B cell (primary cell): Measurements from ENCODE around the gene GUCD1. TPM values are rescaled to one million over a fixed set of nuclear protein-coding genes. Genes with fewer than 3 reads are reported as not detected.

Experiments
- ATAC-seq: fragments of 200-7000 bp; cut with Tn5 transposase; one replicate; pipeline ENCODE4 v1.10.0; 2021; ENCODE audit warnings: low read depth, mild to moderate bottlenecking, moderate number of reproducible peaks, moderate library complexity
- CTCF ChIA-PET: fragments of 350-600 bp; sonication (Branson Sonifier 250); formaldehyde crosslinking; loops from one replicate; lab custom pipeline; 2021; ENCODE audit warnings: antibody characterized with exemption, inconsistent platforms; lab: Charles Lee
- POLR2A ChIA-PET: fragments of 350-600 bp; sonication (Branson Sonifier 250); formaldehyde crosslinking; loops from one replicate; lab custom pipeline; 2021; ENCODE audit warnings: antibody characterized with exemption; lab: Charles Lee
- DNase-seq: peaks from one replicate; pipeline ENCODE4 v3.0.0; 2013
- H2AFZ ChIP-seq: 2 replicates; pipeline ENCODE4 v1.6.1; 2012; ENCODE audit warnings: mild to moderate bottlenecking, low read depth, low read length; ENCODE audit not compliant: insufficient read depth, poor library complexity, severe bottlenecking
- H3K27ac ChIP-seq, 2 donors: 1 replicate in 1 of 2; 2 replicates in 1 of 2; pipeline ENCODE4 v1.5.1; 2012 to 2013; ENCODE audit warnings: low read length in 2 of 2, mild to moderate bottlenecking in 2 of 2, moderate library complexity in 1 of 2
- H3K27me3 ChIP-seq, 4 experiments: fragments of 200-600 bp in 1 of 4; sonication (generic) in 1 of 4; replicated peaks in 1 of 4; 1 replicate in 2 of 4; 2 replicates in 2 of 4; pipeline versions ENCODE4 v1.6.1 to v1.7.0; 2013 to 2016; ENCODE audit warnings: low read length in 3 of 4, mild to moderate bottlenecking in 2 of 4, mixed read lengths in 1 of 4, moderate library complexity in 1 of 4; ENCODE audit not compliant: insufficient read depth in 4 of 4, control insufficient read depth in 3 of 4; ENCODE audit errors: control extremely low read depth in 1 of 4
- H3K36me3 ChIP-seq, 2 experiments: replicated peaks in 1 of 2; 1 replicate in 1 of 2; 2 replicates in 1 of 2; pipeline versions ENCODE4 v1.6.1 to v1.7.1; 2013; ENCODE audit warnings: low read length in 1 of 2; ENCODE audit not compliant: insufficient read depth in 2 of 2, control insufficient read depth in 1 of 2; ENCODE audit errors: control extremely low read depth in 1 of 2, extremely low read depth in 1 of 2
- H3K4me1 ChIP-seq, 2 donors: fragments of 200-600 bp in 1 of 2; sonication (generic) in 1 of 2; 1 replicate in 1 of 2; 2 replicates in 1 of 2; pipeline versions ENCODE4 v1.5.1 to v1.6.1; 2013 to 2017; ENCODE audit warnings: low read length in 2 of 2; ENCODE audit not compliant: control insufficient read depth in 2 of 2, insufficient read depth in 2 of 2
- H3K4me2 ChIP-seq: replicated peaks from 2 replicates; pipeline ENCODE3; 2012; ENCODE audit warnings: mild to moderate bottlenecking, low read depth, low read length; ENCODE audit not compliant: poor library complexity, severe bottlenecking
- H3K4me3 ChIP-seq, 5 experiments: fragments of 200-600 bp in 1 of 5; sonication (generic) in 1 of 5; 1 replicate in 3 of 5; 2 replicates in 2 of 5; pipeline versions ENCODE4 v1.5.1 to v1.7.0; 2011 to 2016; ENCODE audit warnings: low read length in 4 of 5, mild to moderate bottlenecking in 4 of 5, low read depth in 2 of 5, control low read depth in 1 of 5, moderate library complexity in 1 of 5; ENCODE audit not compliant: insufficient read depth in 1 of 5; ENCODE audit errors: control extremely low read depth in 1 of 5, extremely low read depth in 1 of 5
- H3K79me2 ChIP-seq: fragments of 200-600 bp; sonication (generic); one replicate; pipeline ENCODE4 v1.6.0; 2016; ENCODE audit warnings: low read length; ENCODE audit not compliant: control insufficient read depth, insufficient read depth
- H3K9ac ChIP-seq: fragments of 200-600 bp; sonication (generic); 2 replicates; pipeline ENCODE4 v1.6.1; 2017; ENCODE audit warnings: mild to moderate bottlenecking, low read length, moderate library complexity
- H3K9me3 ChIP-seq, 3 donors: one replicate each; pipeline versions ENCODE4 v1.6.1 to v1.7.1; 2013; ENCODE audit warnings: low read length in 2 of 3; ENCODE audit not compliant: control insufficient read depth in 2 of 3, insufficient read depth in 1 of 3; ENCODE audit errors: control extremely low read depth in 1 of 3
- H4K20me1 ChIP-seq: 2 replicates; pipeline ENCODE4 v1.6.0; 2012; ENCODE audit warnings: mild to moderate bottlenecking, low read length; ENCODE audit not compliant: insufficient read depth, control insufficient read depth, poor library complexity, severe bottlenecking
- H3K27ac Mint-ChIP-seq: one replicate; pipeline ENCODE4 v1.8.0; 2021; ENCODE audit warnings: mixed read lengths
- H3K27me3 Mint-ChIP-seq: one replicate; pipeline ENCODE4 v1.8.0; 2021; ENCODE audit warnings: mixed read lengths
- H3K4me1 Mint-ChIP-seq: one replicate; pipeline ENCODE4 v1.8.0; 2021; ENCODE audit warnings: mixed read lengths
- H3K4me3 Mint-ChIP-seq: one replicate; pipeline ENCODE4 v1.8.0; 2021; ENCODE audit warnings: mixed read lengths
- H3K9me3 Mint-ChIP-seq: one replicate; pipeline ENCODE4 v1.8.0; 2022; ENCODE audit warnings: mixed read lengths; ENCODE audit not compliant: insufficient read depth
- CTCF ChIP-seq: fragments of 200-600 bp; IDR thresholded peaks from one replicate; pipeline ENCODE4 v1.8.0; 2022; ENCODE audit warnings: antibody characterized with exemption, mild to moderate bottlenecking
- EZH2 ChIP-seq: IDR thresholded peaks from 2 replicates; pipeline ENCODE4 v1.6.1; 2012; ENCODE audit warnings: borderline replicate concordance, low read depth, mild to moderate bottlenecking, moderate library complexity, low read length; ENCODE audit not compliant: insufficient read depth, poor library complexity, severe bottlenecking
- WGBS: methylation state at CpG from one replicate; pipeline ENCODE4 v1.1.5; 2013; ENCODE audit warnings: missing lambda C conversion rate; ENCODE audit not compliant: insufficient coverage; 5-methylcytosine and 5-hydroxymethylcytosine counted together
- intact Hi-C: fragments of 100-400 bp; cut with micrococcal nuclease; formaldehyde crosslinking; loops from one replicate; pipeline ENCODE4 v1.10.0; 2022
- polyA plus RNA-seq: library from polyadenylated mRNA; depleted of rRNA; stranded (reverse); fragments of >200 nt; gene quantifications from 2 replicates; pipeline ENCODE4 v1.2.3, GENCODE V29; 2012
- total RNA-seq, 2 donors: library from RNA; stranded (reverse); fragments of 120-200 nt in 1 of 2; gene quantifications; 1 replicate in 1 of 2; 2 replicates in 1 of 2; pipeline versions ENCODE4 v1.2.3 to v1.2.4, GENCODE V29; 2013 to 2022

The GUCD1 gene
- total and polyA plus RNA-seq, 2 donors (not counting 1 experiment from before 2014, with no cell fraction given), result 257 to 378 TPM

GRCh38 chr22:24595863-24596262 lies 40.9 kb upstream of the GUCD1 start:
- H3K27ac Mint-ChIP-seq, result no peak overlapping the region
- POLR2A ChIA-PET, result no interaction called here

GRCh38 chr22:24595228-24595627 lies 40.3 kb upstream of the GUCD1 start:
- no peaks in the 10 kb centered on the region for H3K79me2 ChIP-seq
- H3K4me1 ChIP-seq, result peaks cover 2 to 12% of the 10 kb centered on the region in 2 donors
- no peak overlapping the region for H3K4me3 Mint-ChIP-seq
- CTCF ChIA-PET, result no interaction called here
- no peak overlapping the region for H3K4me2 ChIP-seq
- DNase-seq, result no peak
- H4K20me1 ChIP-seq, result no peaks in the 10 kb centered on the region
- peaks cover 7% of the 10 kb centered on the region for H3K4me1 Mint-ChIP-seq
- peaks cover 0 to 20% (median 0%) of the 10 kb centered on the region in 4 experiments for H3K27me3 ChIP-seq
- no peak overlapping the region for H2AFZ ChIP-seq
- no peak overlapping the region for H3K9ac ChIP-seq
- no peaks in the 10 kb centered on the region for H3K9me3 Mint-ChIP-seq
- no peak for TF ChIP-seq EZH2
- TF ChIP-seq CTCF, result no peak
- no peak overlapping the region for H3K27ac ChIP-seq
- intact Hi-C loops, result no loop called here
- no peak overlapping the region for H3K4me3 ChIP-seq
- 98% methylated on average over 5 of the region's 6 CpGs for WGBS
- POLR2A ChIA-PET, result no interaction called here
- no peak overlapping the region for H3K27ac Mint-ChIP-seq
- no peak for ATAC-seq
- H3K36me3 ChIP-seq, result no peaks in the 10 kb centered on the region
- H3K9me3 ChIP-seq, result peaks cover 0 to 5% (median 0%) of the 10 kb centered on the region in 3 donors
- H3K27me3 Mint-ChIP-seq, result peaks cover 5% of the 10 kb centered on the region

More at GRCh38 chr22:24595863-24596262, 40.9 kb upstream of the GUCD1 start:
- peaks cover 5% of the 10 kb centered on the region for H3K27me3 Mint-ChIP-seq
- peaks cover 2 to 12% of the 10 kb centered on the region in 2 donors for H3K4me1 ChIP-seq
- H3K4me3 Mint-ChIP-seq, result no peak overlapping the region
- H3K4me2 ChIP-seq, result no peak overlapping the region
- CTCF ChIA-PET, result no interaction called here
- H3K4me3 ChIP-seq, result no peak overlapping the region
- H2AFZ ChIP-seq, result no peak overlapping the region
- peaks cover 7% of the 10 kb centered on the region for H3K4me1 Mint-ChIP-seq
- H3K27me3 ChIP-seq, result peaks cover 0 to 20% (median 0%) of the 10 kb centered on the region in 4 experiments
- ATAC-seq, result no peak
- H3K9ac ChIP-seq, result no peak overlapping the region
- no peak for DNase-seq
- H3K9me3 ChIP-seq, result peaks cover 0 to 5% (median 0%) of the 10 kb centered on the region in 3 donors
- no peaks in the 10 kb centered on the region for H3K79me2 ChIP-seq
- TF ChIP-seq EZH2 (no peak), CTCF (no peak)
- WGBS, result 98% methylated on average over 4 of the region's 4 CpGs
- no peaks in the 10 kb centered on the region for H4K20me1 ChIP-seq
- no peaks in the 10 kb centered on the region for H3K36me3 ChIP-seq
- no peak overlapping the region for H3K27ac ChIP-seq
- intact Hi-C loops, result no loop called here
- H3K9me3 Mint-ChIP-seq, result no peaks in the 10 kb centered on the region
